A549 (cell line): Measurements from ENCODE around the gene PDE1C. TPM values are rescaled to one million over a fixed set of nuclear protein-coding genes. Genes with fewer than 3 reads are reported as not detected.
A peak's percentile ranks its signal among the peaks of the same experiment; 100 is the strongest.

Source experiments
- ATAC-seq, 2 experiments: fragments of 200-7000 bp in 1 of 2; fragments of >200 bp in 1 of 2; cut with Nextera tagmentation in 1 of 2; cut with Tn5 transposase in 1 of 2; 3 replicates each; pipeline versions ENCODE4 v1.8.0 to v1.9.1; 2018 to 2020; ENCODE audit warnings: mild to moderate bottlenecking in 1 of 2, moderate library complexity in 1 of 2
- CTCF ChIA-PET: fragments of 300-600 bp; sonication (Branson Sonifier 250); formaldehyde crosslinking; extraction: SDS; loops from one replicate; lab custom pipeline; 2021; ENCODE audit warnings: antibody characterized with exemption, inconsistent platforms; lab: Yijun Ruan, JAX
- POLR2A ChIA-PET: fragments of 350-600 bp; formaldehyde crosslinking; extraction: SDS; loops from one replicate; lab custom pipeline; 2021; ENCODE audit warnings: antibody characterized with exemption, inconsistent platforms; lab: Yijun Ruan, JAX
- DNase-seq, 2 experiments: peaks; one replicate each; pipeline versions ENCODE4 v3.0.0 to v3.0.0-alpha.2; 2011 to 2016; ENCODE audit warnings: low read depth in 1 of 2, low spot score in 1 of 2
- FAIRE-seq: peaks from 2 replicates; lab custom pipeline; 2011; peaks lifted over from hg19 to GRCh38; lab: Jason Lieb, UNC
- H3K27ac ChIP-seq, 2 experiments: fragments of >200 bp; sonication (Bioruptor Twin); formaldehyde crosslinking; 3 replicates each; pipeline ENCODE4 v1.5.1; 2016 to 2017
- H3K4me1 ChIP-seq: fragments of >200 bp; sonication (Bioruptor Twin); formaldehyde crosslinking; 3 replicates; pipeline ENCODE4 v1.6.1; 2016
- H3K4me2 ChIP-seq: fragments of >200 bp; sonication (Bioruptor Twin); formaldehyde crosslinking; 3 replicates; pipeline ENCODE4 v1.6.1; 2016
- H3K4me3 ChIP-seq: fragments of >200 bp; sonication (Bioruptor Twin); formaldehyde crosslinking; 3 replicates; pipeline ENCODE4 v1.5.1; 2016
- H3K9me3 ChIP-seq: fragments of >200 bp; sonication (Bioruptor Twin); formaldehyde crosslinking; 3 replicates; pipeline ENCODE4 v1.6.1; 2016
- ATOH8 ChIP-seq: fragments of 250-450 bp; sonication (Bioruptor Pico); IDR thresholded peaks from 2 replicates; pipeline ENCODE4 v1.5.0; 2020; ENCODE audit warnings: low read depth, mild to moderate bottlenecking, moderate library complexity
- EHMT2 ChIP-seq: fragments of 200-600 bp; sonication (generic); IDR thresholded peaks from 2 replicates; pipeline ENCODE4 v1.6.1; 2016; ENCODE audit warnings: antibody characterized with exemption, low read depth, mild to moderate bottlenecking, moderate library complexity
- ELK1 ChIP-seq: fragments of 150-350 bp; IDR thresholded peaks from 2 replicates; pipeline ENCODE4 v1.6.1; 2014; ENCODE audit warnings: low read depth, mild to moderate bottlenecking, low read length
- FOSB ChIP-seq: fragments of 250-450 bp; sonication (Bioruptor Pico); IDR thresholded peaks from 2 replicates; pipeline ENCODE4 v1.5.0; 2020; ENCODE audit warnings: mild to moderate bottlenecking, moderate library complexity
- FOSL2 ChIP-seq, 2 experiments: fragments of 450-650 bp in 1 of 2; fragments of >200 bp in 1 of 2; sonication (Bioruptor Twin) in 1 of 2; formaldehyde crosslinking; IDR thresholded peaks; 2 replicates each; pipeline versions ENCODE4 v1.5.0 to v1.6.1; 2016 to 2020; ENCODE audit warnings: mild to moderate bottlenecking in 1 of 2, moderate library complexity in 1 of 2
- HMGXB4 ChIP-seq: fragments of 250-450 bp; sonication (Bioruptor Pico); IDR thresholded peaks from 2 replicates; pipeline ENCODE4 v1.5.0; 2021; ENCODE audit warnings: mild to moderate bottlenecking, moderate library complexity, borderline replicate concordance
- HOXB5 ChIP-seq: fragments of 250-450 bp; sonication (Bioruptor Pico); IDR thresholded peaks from 2 replicates; pipeline ENCODE4 v1.5.0; 2020; ENCODE audit warnings: mild to moderate bottlenecking, moderate library complexity
- MAFK ChIP-seq: fragments of 450-650 bp; IDR thresholded peaks from 2 replicates; pipeline ENCODE4 v1.6.1; 2014; ENCODE audit not compliant: partially characterized antibody
- NR3C1 ChIP-seq: fragments of >200 bp; sonication (Bioruptor Twin); formaldehyde crosslinking; IDR thresholded peaks from 3 replicates; pipeline ENCODE4 v1.6.1; 2017
- PHF8 ChIP-seq: fragments of 200-600 bp; sonication (generic); IDR thresholded peaks from 2 replicates; pipeline ENCODE4 v1.6.1; 2016; ENCODE audit warnings: low read depth, mild to moderate bottlenecking, antibody characterized with exemption, moderate library complexity, borderline replicate concordance
- REST ChIP-seq: fragments of 200-600 bp; sonication (generic); IDR thresholded peaks from 2 replicates; pipeline ENCODE4 v1.6.1; 2016; ENCODE audit warnings: antibody characterized with exemption, mild to moderate bottlenecking, moderate library complexity
- TFCP2L1 ChIP-seq: fragments of 250-450 bp; sonication (Bioruptor Pico); IDR thresholded peaks from 2 replicates; pipeline ENCODE4 v1.5.0; 2021; ENCODE audit warnings: mild to moderate bottlenecking
- USF2 ChIP-seq: fragments of 450-650 bp; IDR thresholded peaks from 2 replicates; pipeline ENCODE4 v1.6.1; 2014; ENCODE audit warnings: antibody characterized with exemption
- ZFP36 ChIP-seq: fragments of 450-650 bp; IDR thresholded peaks from 2 replicates; pipeline ENCODE4 v1.6.1; 2014; ENCODE audit warnings: borderline replicate concordance; ENCODE audit not compliant: partially characterized antibody
- WGBS: methylation state at CpG from one replicate; pipeline ENCODE4 v1.1.6; 2017; ENCODE audit errors: missing lambda C conversion rate; 5-methylcytosine and 5-hydroxymethylcytosine counted together
- polyA plus RNA-seq, 4 experiments: library from polyadenylated mRNA; depleted of rRNA in 3 of 4; stranded (reverse); fragments of >200 nt; fragmentation: RNase III in 1 of 4; extraction: RNeasy Plus Mini Kit Qiagen cat#74134 plus additional on column Dnase treatment in 1 of 4; gene quantifications; 2 replicates in 3 of 4; 3 replicates in 1 of 4; pipeline ENCODE4 v1.2.3, GENCODE V29; 2011 to 2017

Gene PDE1C
- polyA plus RNA-seq, 2 of the 4 experiments (the other 2 are of a cell fraction), result 8.0 to 11.0 TPM

- Histone ChIP-seq H3K4me2 (peak overlapping the region; percentile 83), H3K4me1 (peaks cover 22% of the 10 kb centered on the region), H3K9me3 (no peaks in the 10 kb centered on the region), H3K4me3 (no peak overlapping the region), H3K27ac (peak overlapping the region in 1 of 2 experiments; percentile 90; a peak in 1 of 6 replicates)
- ChIA-PET POLR2A (no interaction called here), CTCF (interaction anchor here (0.8 to 2.3 kb wide), 6 partner anchors 26 to 324 kb away, joined by 3 to 6 read pairs (median 4); no protein-coding TSS in a partner anchor)
- ATAC-seq, result no peak
- DNase-seq, result no peak
- no peak for TF ChIP-seq USF2
- no peak for TF ChIP-seq FOSB (CRISPR knock-in tag)
- no peak for TF ChIP-seq FOSL2 (IDR thresholded peaks at IDR 0.05)
- TF ChIP-seq FOSL2 (CRISPR knock-in tag; IDR thresholded peaks at IDR 0.05), result no peak
- TF ChIP-seq ZFP36, result no peak
- no peak for TF ChIP-seq EHMT2
- FAIRE-seq, result no peak
- 86% methylated on average over 11 of the region's 11 CpGs for WGBS
Observed at GRCh38 chr7:32068411-32069101, 1.7 kb downstream of the PDE1C start.

- Histone ChIP-seq H3K4me2 (no peak overlapping the region), H3K4me3 (no peak overlapping the region), H3K9me3 (no peaks in the 10 kb centered on the region), H3K4me1 (peaks cover 20% of the 10 kb centered on the region), H3K27ac (no peak overlapping the region)
- TF ChIP-seq HMGXB4 (CRISPR knock-in tag) (no peak), PHF8 (no peak), ELK1 (no peak), NR3C1 (no peak), FOSB (CRISPR knock-in tag) (no peak)
- WGBS, result 67% methylated on average over 2 of the region's 2 CpGs
- DNase-seq (no peak), FAIRE-seq (no peak), ATAC-seq (no peak)
- ChIA-PET POLR2A (no interaction called here), CTCF (interaction anchor here (1.2 kb wide), 2 partner anchors 138 to 284 kb away, joined by 3 to 4 read pairs; no protein-coding TSS in a partner anchor)
Observed at GRCh38 chr7:32066441-32066840, 3.8 kb downstream of the PDE1C start.

- ATAC-seq (no peak), DNase-seq (no peak), FAIRE-seq (no peak)
- ChIA-PET CTCF (interaction anchor here (0.6 to 2.1 kb wide), 8 partner anchors 11 to 327 kb away, joined by 3 to 9 read pairs (median 4); no protein-coding TSS in a partner anchor), POLR2A (no interaction called here)
- TF ChIP-seq HOXB5 (CRISPR knock-in tag) (no peak), TFCP2L1 (CRISPR knock-in tag) (no peak), NR3C1 (no peak), REST (no peak), MAFK (peak; percentile 68), ATOH8 (CRISPR knock-in tag) (no peak)
- Histone ChIP-seq H3K9me3 (no peaks in the 10 kb centered on the region), H3K27ac (no peak overlapping the region), H3K4me2 (no peak overlapping the region), H3K4me3 (no peak overlapping the region), H3K4me1 (peaks cover 29% of the 10 kb centered on the region)
- WGBS, result 90% methylated on average over 5 of the region's 5 CpGs
Observed at GRCh38 chr7:32063614-32064013, 6.6 kb downstream of the PDE1C start.
